ENCODE results near the gene AP3B1.

DNA sequence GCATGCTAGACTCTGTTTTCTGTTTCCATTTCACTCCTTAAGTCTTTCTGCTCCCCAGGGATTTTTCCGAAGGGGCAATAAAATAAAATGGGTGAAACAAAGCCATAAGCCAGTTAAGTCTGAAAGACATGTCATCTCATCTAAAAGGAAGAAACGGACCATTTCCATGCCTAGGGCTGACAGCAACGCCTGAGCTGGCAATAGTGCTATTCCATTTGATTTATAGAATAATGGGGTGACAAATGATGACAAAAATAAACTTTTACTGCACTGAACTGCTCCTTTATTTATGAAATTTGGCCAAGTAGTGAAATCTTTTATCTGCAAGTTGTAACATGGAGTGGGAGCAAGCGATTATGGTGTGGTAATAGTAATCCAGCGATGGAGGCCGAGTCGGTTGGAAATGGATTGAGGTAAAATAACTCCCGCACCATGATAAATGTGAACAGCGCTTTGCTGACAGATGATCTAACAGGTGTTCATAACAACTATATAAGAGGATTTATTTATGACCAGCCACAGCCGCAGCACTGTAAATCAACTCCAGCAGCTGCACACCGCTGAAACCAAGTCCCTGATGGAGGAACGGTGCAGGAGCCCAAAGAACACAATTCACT is 298.6 kb downstream of the AP3B1 start:
- TF ChIP-seq, protein P1, sequence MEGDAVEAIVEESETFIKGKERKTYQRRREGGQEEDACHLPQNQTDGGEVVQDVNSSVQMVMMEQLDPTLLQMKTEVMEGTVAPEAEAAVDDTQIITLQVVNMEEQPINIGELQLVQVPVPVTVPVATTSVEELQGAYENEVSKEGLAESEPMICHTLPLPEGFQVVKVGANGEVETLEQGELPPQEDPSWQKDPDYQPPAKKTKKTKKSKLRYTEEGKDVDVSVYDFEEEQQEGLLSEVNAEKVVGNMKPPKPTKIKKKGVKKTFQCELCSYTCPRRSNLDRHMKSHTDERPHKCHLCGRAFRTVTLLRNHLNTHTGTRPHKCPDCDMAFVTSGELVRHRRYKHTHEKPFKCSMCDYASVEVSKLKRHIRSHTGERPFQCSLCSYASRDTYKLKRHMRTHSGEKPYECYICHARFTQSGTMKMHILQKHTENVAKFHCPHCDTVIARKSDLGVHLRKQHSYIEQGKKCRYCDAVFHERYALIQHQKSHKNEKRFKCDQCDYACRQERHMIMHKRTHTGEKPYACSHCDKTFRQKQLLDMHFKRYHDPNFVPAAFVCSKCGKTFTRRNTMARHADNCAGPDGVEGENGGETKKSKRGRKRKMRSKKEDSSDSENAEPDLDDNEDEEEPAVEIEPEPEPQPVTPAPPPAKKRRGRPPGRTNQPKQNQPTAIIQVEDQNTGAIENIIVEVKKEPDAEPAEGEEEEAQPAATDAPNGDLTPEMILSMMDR (conservative IDR thresholded peaks at IDR 0.05; ENCODE audit: low read depth, low read length): no peak
- no peak for TF ChIP-seq EZH2 (IDR thresholded peaks at IDR 0.05; ENCODE audit: borderline replicate concordance, low read depth, low read length, poor library complexity, severe bottlenecking)
